Measurements from ENCODE around the gene TMPRSS11B.
"Not testable (repeated sequence)": the region's sequence is repeated elsewhere in the genome, so short reads cannot be mapped to it uniquely, and the experiment has no call there.

The TMPRSS11B gene

GRCh38 chr4:68218044-68218443, 27.4 kb downstream of the TMPRSS11B start:
- no peak for DNase-seq (ENCODE audit: low spot score)

DNA sequence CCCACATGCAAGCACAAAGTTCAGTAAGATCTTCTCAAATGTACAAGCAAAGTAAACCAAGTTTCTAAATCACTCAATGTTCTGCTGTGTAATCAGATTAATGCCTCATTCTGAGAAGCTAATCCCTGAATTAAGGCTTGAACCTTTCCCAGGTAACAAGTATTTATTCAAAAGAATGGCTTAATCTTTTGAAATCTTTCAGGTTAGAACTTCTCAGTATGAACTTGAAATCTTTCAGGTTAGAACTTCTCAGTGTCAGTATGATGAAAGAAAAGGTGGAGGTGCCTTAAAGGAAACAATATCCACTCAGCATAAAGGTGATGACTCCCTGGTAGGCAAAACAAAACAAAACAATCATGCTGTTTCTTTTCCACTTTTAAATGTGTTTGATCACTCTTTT, 29.0 kb downstream of the TMPRSS11B start:
- no peak for DNase-seq (ENCODE audit: low spot score)

GRCh38 chr4:68209003-68209402, 36.5 kb downstream of the TMPRSS11B start:
- no peak for DNase-seq (ENCODE audit: low spot score)

GRCh38 chr4:68194305-68194704, 51.2 kb downstream of the TMPRSS11B start:
- DNase-seq (ENCODE audit: low spot score), result not testable (repeated sequence)

DNA sequence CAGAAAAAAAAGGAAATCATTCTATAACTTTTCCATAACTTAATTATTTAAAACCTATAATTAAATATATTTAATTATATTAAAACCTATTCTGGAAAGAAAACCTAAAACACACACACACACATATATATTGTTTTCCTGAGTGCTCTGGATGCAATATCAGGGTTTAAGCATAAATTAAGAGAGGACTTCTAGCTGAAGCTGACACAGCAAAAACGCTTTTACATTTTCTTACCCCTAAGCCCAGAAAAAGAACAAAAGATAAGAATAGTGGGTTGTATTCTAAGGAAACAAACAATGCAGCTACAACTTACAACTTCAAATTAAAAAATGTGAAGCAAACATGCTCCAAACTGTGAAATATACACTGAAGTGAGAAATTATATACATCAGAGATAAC, 52.3 kb downstream of the TMPRSS11B start:
- DNase-seq (ENCODE audit: low spot score), result no peak

- no peak for DNase-seq (ENCODE audit: low spot score)
These were observed 58.3 kb downstream of the TMPRSS11B start for GRCh38 chr4:68187145-68187544.

GRCh38 chr4:68184923-68185322, 60.6 kb downstream of the TMPRSS11B start:
- DNase-seq (ENCODE audit: low spot score), result no peak

GRCh38 chr4:68183417-68183816, 62.1 kb downstream of the TMPRSS11B start:
- DNase-seq (ENCODE audit: low spot score), result no peak

DNA sequence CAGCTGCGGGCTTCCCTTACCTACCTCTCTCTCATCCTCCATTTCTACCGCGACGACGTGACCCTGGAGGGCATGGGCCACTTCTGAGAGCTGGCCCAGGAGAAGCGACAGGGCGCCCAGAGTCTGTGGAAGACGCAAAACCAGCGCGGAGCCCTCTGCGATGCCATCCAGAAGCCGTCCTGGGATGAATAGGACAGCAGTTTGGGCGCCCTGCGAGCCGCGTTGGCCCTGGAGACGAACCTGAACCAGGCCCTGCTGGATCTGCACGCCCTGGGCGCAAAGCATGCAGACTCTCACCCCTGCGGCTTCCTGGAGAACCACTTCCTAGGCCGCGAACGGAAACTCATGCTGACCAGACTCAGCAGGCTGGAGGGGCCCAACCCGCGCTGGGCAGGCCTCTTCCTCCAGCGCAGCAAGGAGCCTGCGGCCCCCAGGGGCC, 63.1 kb downstream of the TMPRSS11B start:
- DNase-seq (ENCODE audit: low spot score), result no peak

- no peak for DNase-seq (ENCODE audit: low spot score)
These were observed 64.5 kb downstream of the TMPRSS11B start for GRCh38 chr4:68180849-68181526.

DNA sequence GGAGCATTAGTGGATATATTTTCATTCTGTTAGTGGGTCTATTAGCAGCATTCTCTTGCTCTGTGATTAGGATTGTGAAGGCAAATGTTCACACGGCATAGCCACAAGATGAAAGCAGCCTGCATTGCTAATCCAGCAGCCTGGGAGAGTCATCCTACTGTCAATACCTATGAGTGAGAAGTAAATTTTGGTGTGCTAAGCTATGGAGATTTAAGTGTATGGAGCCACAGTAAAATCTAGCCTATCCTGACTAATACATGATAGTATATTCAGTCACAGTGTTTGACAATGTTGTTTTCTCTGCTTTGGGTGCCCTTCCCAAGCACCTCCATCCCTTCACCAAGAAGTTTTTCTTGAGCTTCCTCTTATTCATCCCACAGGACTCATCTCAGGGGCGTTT, 68.6 kb downstream of the TMPRSS11B start:
- no peak for DNase-seq (ENCODE audit: low spot score)

Measured in SW480 (cell line).